A549 (cell line): ENCODE results near the gene HS6ST3.

ENCODE experiments used
- BHLHE40 ChIP-seq: IDR thresholded peaks from 2 replicates; pipeline ENCODE4 v1.6.1; 2012; ENCODE audit warnings: low read depth, low read length, inconsistent platforms
- CTCF ChIP-seq: fragments of >200 bp; sonication (Bioruptor Twin); formaldehyde crosslinking; IDR thresholded peaks from 3 replicates; pipeline ENCODE4 v1.5.1; 2016
- EP300 ChIP-seq, 2 experiments: fragments of >200 bp; sonication (Bioruptor Twin); formaldehyde crosslinking; IDR thresholded peaks; 2 replicates in 1 of 2; 3 replicates in 1 of 2; pipeline ENCODE4 v1.6.1; 2016 to 2017
- FOXS1 ChIP-seq: fragments of 250-450 bp; sonication (Bioruptor Pico); IDR thresholded peaks from 2 replicates; pipeline ENCODE4 v1.5.0; 2020; ENCODE audit warnings: mild to moderate bottlenecking, moderate library complexity
- HDAC2 ChIP-seq: fragments of 200-600 bp; sonication (generic); IDR thresholded peaks from 2 replicates; pipeline ENCODE4 v1.6.1; 2016
- MAX ChIP-seq: IDR thresholded peaks from 2 replicates; pipeline ENCODE4 v1.6.1; 2012
- NR3C1 ChIP-seq: fragments of >200 bp; sonication (Bioruptor Twin); formaldehyde crosslinking; IDR thresholded peaks from 3 replicates; pipeline ENCODE4 v1.6.1; 2017
- POLR2A ChIP-seq: IDR thresholded peaks from 2 replicates; pipeline ENCODE4 v1.6.1; 2012; ENCODE audit warnings: mild to moderate bottlenecking, low read length
- POLR2AphosphoS2 ChIP-seq: conservative IDR thresholded peaks from 2 replicates; pipeline ENCODE4 v1.6.1; 2012; ENCODE audit warnings: low read length, improper control_type of control experiment, inconsistent platforms
- RAD21 ChIP-seq, 2 experiments: fragments of >200 bp in 1 of 2; sonication (Bioruptor Twin) in 1 of 2; formaldehyde crosslinking in 1 of 2; IDR thresholded peaks in 1 of 2; conservative IDR thresholded peaks in 1 of 2; 2 replicates in 1 of 2; 3 replicates in 1 of 2; pipeline ENCODE4 v1.6.1; 2012 to 2018; ENCODE audit warnings: inconsistent platforms in 1 of 2
- RCOR1 ChIP-seq: fragments of 150-350 bp; IDR thresholded peaks from 2 replicates; pipeline ENCODE4 v1.6.1; 2014; ENCODE audit warnings: antibody characterized with exemption, low read length, low read depth
- USF2 ChIP-seq: fragments of 450-650 bp; IDR thresholded peaks from 2 replicates; pipeline ENCODE4 v1.6.1; 2014; ENCODE audit warnings: antibody characterized with exemption
- TF ChIP-seq, protein P1 (sequence below): fragments of 200-600 bp; sonication (generic); IDR thresholded peaks from 2 replicates; pipeline ENCODE4 v1.6.1; 2016; ENCODE audit warnings: antibody characterized with exemption, mild to moderate bottlenecking, moderate library complexity

DNA sequence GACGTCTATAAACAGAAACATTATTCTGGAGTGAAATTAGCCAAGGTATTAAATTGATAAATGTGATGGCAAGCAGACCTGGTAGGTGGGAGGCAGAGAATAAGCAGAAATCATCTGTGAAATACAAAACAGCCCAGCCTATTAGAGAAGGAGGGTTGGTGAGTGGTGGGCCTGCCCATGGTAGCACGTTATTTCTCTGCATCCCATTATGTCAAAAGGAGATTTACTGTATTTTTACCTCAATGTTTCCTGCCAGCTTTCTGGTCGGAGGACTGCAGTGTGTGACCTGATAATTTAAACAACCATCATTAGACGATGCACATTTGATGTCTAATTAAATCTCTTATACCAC lies 703.5 kb downstream of the HS6ST3 start:
- TF ChIP-seq POLR2A = no peak
- TF ChIP-seq RCOR1 = no peak
- no peak for TF ChIP-seq HDAC2
- TF ChIP-seq CTCF = no peak
- no peak for TF ChIP-seq RAD21 (conservative IDR thresholded peaks at IDR 0.05 in 1 of 2, IDR thresholded peaks at IDR 0.05 in 1 of 2)
- TF ChIP-seq POLR2AphosphoS2 = no peak
- TF ChIP-seq, protein P1, sequence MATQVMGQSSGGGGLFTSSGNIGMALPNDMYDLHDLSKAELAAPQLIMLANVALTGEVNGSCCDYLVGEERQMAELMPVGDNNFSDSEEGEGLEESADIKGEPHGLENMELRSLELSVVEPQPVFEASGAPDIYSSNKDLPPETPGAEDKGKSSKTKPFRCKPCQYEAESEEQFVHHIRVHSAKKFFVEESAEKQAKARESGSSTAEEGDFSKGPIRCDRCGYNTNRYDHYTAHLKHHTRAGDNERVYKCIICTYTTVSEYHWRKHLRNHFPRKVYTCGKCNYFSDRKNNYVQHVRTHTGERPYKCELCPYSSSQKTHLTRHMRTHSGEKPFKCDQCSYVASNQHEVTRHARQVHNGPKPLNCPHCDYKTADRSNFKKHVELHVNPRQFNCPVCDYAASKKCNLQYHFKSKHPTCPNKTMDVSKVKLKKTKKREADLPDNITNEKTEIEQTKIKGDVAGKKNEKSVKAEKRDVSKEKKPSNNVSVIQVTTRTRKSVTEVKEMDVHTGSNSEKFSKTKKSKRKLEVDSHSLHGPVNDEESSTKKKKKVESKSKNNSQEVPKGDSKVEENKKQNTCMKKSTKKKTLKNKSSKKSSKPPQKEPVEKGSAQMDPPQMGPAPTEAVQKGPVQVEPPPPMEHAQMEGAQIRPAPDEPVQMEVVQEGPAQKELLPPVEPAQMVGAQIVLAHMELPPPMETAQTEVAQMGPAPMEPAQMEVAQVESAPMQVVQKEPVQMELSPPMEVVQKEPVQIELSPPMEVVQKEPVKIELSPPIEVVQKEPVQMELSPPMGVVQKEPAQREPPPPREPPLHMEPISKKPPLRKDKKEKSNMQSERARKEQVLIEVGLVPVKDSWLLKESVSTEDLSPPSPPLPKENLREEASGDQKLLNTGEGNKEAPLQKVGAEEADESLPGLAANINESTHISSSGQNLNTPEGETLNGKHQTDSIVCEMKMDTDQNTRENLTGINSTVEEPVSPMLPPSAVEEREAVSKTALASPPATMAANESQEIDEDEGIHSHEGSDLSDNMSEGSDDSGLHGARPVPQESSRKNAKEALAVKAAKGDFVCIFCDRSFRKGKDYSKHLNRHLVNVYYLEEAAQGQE = no peak
- no peak for TF ChIP-seq EP300 (IDR thresholded peaks at IDR 0.05)
- no peak for TF ChIP-seq MAX
- TF ChIP-seq FOXS1 (CRISPR knock-in tag) = no peak
- TF ChIP-seq BHLHE40 = no peak
- TF ChIP-seq NR3C1 = no peak
- no peak for TF ChIP-seq USF2
